GM19193 (cell line): ENCODE data around the gene DNAJC5G.

Experiments used
- POLR2A ChIP-seq: IDR thresholded peaks from 4 replicates; pipeline ENCODE4 v1.6.1; 2011; ENCODE audit not compliant: insufficient read depth, insufficient read length; ENCODE audit errors: extremely low read depth

DNAJC5G gene

GRCh38 chr2:27312152-27312551 lies 36.9 kb downstream of the DNAJC5G start:
- no peak for TF ChIP-seq POLR2A

GRCh38 chr2:27313882-27314645 lies 38.8 kb downstream of the DNAJC5G start:
- TF ChIP-seq POLR2A: no peak

GRCh38 chr2:27314709-27315108 lies 39.5 kb downstream of the DNAJC5G start:
- no peak for TF ChIP-seq POLR2A

GRCh38 chr2:27315122-27315521 lies 39.9 kb downstream of the DNAJC5G start:
- no peak for TF ChIP-seq POLR2A

DNA sequence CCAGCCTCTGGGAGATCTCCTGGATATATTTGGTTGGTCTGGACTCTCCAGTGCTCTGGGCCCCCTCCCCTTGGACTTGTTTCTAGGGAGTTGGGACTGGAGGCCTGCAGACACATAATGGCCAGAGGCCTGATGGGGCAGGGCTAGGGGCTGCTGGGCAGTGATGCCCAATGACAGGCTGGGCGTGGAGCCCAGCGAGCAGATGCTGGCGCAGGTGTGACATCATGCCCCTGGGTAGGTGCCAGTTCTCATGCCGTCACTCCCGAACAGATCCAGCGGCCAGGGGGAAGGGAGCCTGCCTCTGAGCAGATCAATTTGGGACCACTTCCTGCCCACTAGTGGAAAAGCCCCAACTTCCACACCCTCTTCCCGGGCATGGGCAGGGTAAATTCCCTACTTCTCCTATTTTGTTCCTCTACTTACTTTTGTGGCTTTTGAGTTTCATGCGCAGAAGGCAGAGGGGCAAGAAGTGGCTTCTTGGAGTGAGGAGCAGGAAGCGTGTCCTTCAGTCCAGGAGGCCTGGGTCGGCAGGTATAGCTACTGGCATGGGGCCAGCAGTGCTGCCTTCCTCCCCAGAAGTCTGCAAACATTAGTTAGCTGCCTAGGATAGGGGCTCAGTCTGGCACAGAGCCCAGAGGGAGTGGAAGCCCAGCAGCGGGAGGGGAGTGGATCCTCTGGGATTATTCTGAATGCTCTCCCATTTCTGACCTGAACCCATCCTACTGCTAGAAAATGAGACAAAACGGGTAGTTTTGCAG lies 41.6 kb downstream of the DNAJC5G start:
- TF ChIP-seq POLR2A: no peak

DNA sequence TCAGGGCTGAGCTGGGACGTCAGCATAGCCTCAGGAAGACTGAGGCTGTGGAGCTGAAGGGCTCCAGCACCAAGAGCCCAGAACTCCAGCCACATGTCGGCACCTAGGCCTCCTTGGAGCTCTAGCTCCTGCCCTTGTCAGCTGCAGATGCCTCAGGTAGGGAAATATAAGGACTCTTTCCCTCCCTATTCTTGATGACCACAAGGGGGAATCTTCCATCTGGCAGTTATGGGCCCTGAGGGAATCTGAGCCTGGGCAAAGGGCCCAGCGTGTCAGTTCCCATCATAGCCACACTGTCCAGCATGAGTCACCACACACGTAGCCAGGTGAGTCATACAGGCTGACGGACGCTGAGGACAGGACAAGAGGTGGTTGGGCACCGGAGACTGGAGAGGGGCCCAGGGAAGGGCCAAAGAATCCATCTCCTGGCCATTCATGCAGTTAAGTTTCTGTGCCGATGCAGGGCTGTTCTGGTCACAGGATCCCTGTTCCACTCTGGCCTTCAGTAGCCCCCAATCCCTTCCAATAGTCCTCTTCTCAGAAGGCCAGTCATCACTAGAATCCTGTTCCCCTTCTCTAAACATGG lies 45.8 kb downstream of the DNAJC5G start:
- no peak for TF ChIP-seq POLR2A

- TF ChIP-seq POLR2A: no peak
Measured at GRCh38 chr2:27322301-27322765, 47.1 kb downstream of the DNAJC5G start.

DNA sequence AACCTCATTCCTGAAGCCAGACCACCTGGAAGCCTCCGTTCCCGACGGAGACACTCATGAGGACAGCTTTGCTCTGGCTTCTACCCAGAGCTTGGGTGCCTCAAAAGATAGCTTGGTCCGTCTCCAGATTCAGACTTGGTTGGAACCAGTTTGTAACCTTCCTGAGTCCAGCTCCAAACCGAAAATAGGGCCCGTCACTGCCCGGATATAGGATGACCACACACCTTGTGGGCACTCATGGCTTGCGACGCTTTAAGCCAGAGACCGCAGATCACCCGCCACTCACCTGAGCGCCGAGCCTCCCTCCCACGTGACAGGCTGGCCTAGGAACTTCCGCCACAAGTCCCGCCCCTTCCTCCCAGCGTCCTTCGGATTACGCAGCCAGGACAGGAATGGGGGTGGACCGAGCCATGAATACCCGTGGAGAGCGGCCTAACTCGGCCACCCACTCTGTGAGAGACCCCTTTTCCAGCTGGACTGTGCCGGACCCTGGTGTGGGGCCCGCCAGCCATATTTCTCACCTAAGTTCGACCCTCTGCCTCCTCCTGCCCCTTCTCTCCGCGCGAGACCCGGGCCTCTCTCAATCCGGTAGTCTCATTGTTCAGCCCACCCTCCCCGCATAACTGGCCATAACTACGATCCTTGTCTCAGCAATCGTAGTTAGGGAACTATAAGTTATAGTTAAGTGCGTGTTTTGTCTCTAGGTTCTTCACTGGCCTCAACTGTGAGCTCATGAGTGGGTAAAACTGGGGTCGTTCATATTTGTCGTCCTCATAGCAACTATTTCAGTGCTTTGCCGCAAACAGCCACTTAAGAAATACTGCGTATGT lies 47.7 kb downstream of the DNAJC5G start, which contains the start of gene MPV17:
Gene MPV17 (minus strand): TSS at position 332 of the 830 bp plus-strand sequence. CDS start 580 bp downstream, outside the sequence.
- peak; percentile 92 for TF ChIP-seq POLR2A

DNA sequence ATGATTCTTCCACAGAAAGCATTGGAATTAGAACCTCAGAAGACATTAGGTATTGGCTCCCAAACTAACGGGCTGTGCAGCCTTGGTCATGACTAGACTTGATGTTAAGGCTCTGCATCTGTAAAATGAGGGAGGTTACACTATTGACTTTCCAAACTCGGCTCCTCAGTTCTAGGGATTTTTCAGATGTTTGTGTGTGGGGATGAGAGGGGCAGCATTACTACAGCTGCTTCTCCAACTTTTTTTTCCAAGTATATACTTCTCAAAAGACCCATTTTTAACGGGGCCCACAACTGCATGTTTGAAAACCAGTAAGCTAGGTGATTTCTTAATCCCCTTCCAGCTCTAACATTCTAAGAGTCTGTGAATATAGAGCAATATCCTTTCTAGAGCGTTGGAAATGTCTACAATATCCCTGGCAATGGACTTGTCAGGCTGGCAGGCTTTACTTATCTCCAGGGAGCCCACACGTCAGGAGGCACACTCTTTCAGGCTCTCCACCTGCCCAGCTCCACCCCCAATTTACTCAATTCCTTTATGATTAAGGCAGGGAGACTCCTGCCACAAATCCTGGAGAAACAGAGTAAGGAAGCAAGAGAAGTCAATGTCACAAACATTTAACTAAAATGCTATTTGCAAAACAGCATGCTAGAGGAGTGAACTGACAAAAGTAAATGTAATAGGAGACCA lies 48.5 kb downstream of the DNAJC5G start:
- TF ChIP-seq POLR2A: no peak

GRCh38 chr2:27324720-27325119 lies 49.5 kb downstream of the DNAJC5G start:
- TF ChIP-seq POLR2A: no peak
